CD4-positive, alpha-beta T cell treated with Interleukin-4 for 4 hours (primary cell): ENCODE data around the gene RO60.
"Not testable (repeated sequence)": the region's sequence is repeated elsewhere in the genome, so short reads cannot be mapped to it uniquely, and the experiment has no call there.

Source experiments
- DNase-seq: peaks from one replicate; pipeline ENCODE4 v3.0.0-alpha.2; 2020

RO60 gene

GRCh38 chr1:193059282-193060114 lies at the start of gene RO60, which contains the start of gene UCHL5:
Gene RO60 (plus strand): TSS chr1:193059612. CDS start chr1:193069055, 9,443 bp downstream.
Gene UCHL5 (minus strand): TSS chr1:193059360. CDS start chr1:193059260, 100 bp downstream.
- DNase-seq = peak; percentile 97

GRCh38 chr1:193011406-193011805 lies 48.0 kb upstream of the RO60 start:
- no peak for DNase-seq

- DNase-seq = no peak
Measured at GRCh38 chr1:193013005-193013404, 46.4 kb upstream of the RO60 start.

GRCh38 chr1:193013707-193014106 lies 45.7 kb upstream of the RO60 start:
- no peak for DNase-seq

- no peak for DNase-seq
Measured at GRCh38 chr1:193014400-193014799, 45.0 kb upstream of the RO60 start.

- no peak for DNase-seq
Measured at GRCh38 chr1:193016788-193017187, 42.6 kb upstream of the RO60 start.

GRCh38 chr1:193019442-193020026 lies 39.9 kb upstream of the RO60 start:
- DNase-seq = peak; percentile 56

- DNase-seq = no peak
Measured at GRCh38 chr1:193025218-193025617, 34.2 kb upstream of the RO60 start.

GRCh38 chr1:193030280-193030679 lies 29.1 kb upstream of the RO60 start:
- DNase-seq = no peak

GRCh38 chr1:193031431-193031830 lies 28.0 kb upstream of the RO60 start:
- DNase-seq = no peak

GRCh38 chr1:193032643-193033427 lies 26.6 kb upstream of the RO60 start:
- DNase-seq = not testable (repeated sequence)

GRCh38 chr1:193033610-193034009 lies 25.8 kb upstream of the RO60 start:
- DNase-seq = no peak

GRCh38 chr1:193036337-193037047 lies 22.9 kb upstream of the RO60 start:
- no peak for DNase-seq

- DNase-seq = no peak
Measured at GRCh38 chr1:193040011-193040410, 19.4 kb upstream of the RO60 start.

GRCh38 chr1:193042766-193043691 lies 16.4 kb upstream of the RO60 start:
- no peak for DNase-seq

GRCh38 chr1:193048913-193049312 lies 10.5 kb upstream of the RO60 start:
- DNase-seq = not testable (repeated sequence)

GRCh38 chr1:193054169-193054675 lies 5.2 kb upstream of the RO60 start:
- no peak for DNase-seq

- DNase-seq = peak; percentile 59
Measured at GRCh38 chr1:193058529-193059281, 707 bp upstream of the RO60 start.

- DNase-seq = no peak
Measured at GRCh38 chr1:193060115-193060403, 647 bp downstream of the RO60 start.

GRCh38 chr1:193060406-193060805 lies 994 bp downstream of the RO60 start:
- no peak for DNase-seq

- DNase-seq = peak; percentile 14
Measured at GRCh38 chr1:193060938-193061337, 1.5 kb downstream of the RO60 start.
